Stimulated activated CD4-positive, alpha-beta T cell treated with anti-CD3 and anti-CD28 coated beads, TNF-alpha, amount 100 ng/mL, for 24 hours (primary cell): ENCODE data around the gene SPRR5.

Experiments used
- DNase-seq, 3 experiments: peaks; one replicate each; pipeline ENCODE4 v3.0.0-alpha.2; 2020; ENCODE audit warnings: low read depth in 3 of 3

The SPRR5 gene, protein sequence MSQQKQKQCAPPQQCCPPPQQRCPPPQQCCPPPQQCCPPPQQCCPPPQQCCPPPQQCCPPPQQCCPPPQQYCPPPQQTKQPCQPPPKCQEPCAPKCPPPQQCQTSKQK

GRCh38 chr1:152946651-152947256 is at the start of gene SPRR5:
TSS of gene SPRR5 (plus strand) at chr1:152947206. CDS start at chr1:152948555, 1,349 bp downstream.
- no peak for DNase-seq

DNA sequence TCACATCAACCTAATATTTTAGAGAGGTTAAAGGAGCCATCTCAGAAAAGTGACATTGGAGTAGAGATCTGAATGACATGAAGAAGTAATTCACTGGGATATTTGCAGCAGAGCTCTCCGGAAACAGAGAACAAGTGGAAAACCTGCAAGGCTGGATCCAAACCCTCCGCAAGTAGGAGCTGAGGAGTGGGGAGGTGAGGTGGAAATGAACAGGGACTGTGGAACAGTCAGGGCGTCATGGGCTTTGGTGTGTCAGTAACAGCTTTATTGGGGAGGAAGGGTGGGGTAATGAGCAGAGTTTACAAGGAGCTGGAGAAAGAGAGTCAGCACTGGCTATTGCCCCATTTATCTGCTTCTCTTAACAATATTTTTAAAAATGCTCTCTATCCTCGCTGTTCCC is 48.0 kb upstream of the SPRR5 start:
- DNase-seq, result no peak

- DNase-seq, result no peak
These were observed 47.1 kb upstream of the SPRR5 start for GRCh38 chr1:152899883-152900282.

- no peak for DNase-seq
These were observed 45.4 kb upstream of the SPRR5 start for GRCh38 chr1:152901631-152902030.

DNA sequence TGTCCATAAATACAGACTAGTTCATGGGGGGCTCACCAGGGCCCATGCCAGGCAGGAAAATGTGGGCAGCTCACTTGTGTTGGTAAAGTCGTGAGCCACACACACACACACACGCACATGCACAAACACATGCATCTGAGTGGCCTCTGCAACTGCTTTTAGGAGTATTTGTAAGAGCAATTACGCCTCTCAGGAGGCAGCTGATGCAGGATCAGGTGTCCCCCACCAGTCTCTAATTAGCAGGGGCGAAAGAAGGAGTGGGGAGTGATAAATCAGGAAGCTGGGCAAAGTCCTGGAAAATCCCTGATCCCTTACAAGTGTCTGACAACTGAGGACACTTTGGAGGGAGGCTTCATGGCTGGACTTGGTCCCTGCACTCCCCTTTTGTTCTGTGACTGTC is 44.4 kb upstream of the SPRR5 start:
- DNase-seq, result no peak

DNA sequence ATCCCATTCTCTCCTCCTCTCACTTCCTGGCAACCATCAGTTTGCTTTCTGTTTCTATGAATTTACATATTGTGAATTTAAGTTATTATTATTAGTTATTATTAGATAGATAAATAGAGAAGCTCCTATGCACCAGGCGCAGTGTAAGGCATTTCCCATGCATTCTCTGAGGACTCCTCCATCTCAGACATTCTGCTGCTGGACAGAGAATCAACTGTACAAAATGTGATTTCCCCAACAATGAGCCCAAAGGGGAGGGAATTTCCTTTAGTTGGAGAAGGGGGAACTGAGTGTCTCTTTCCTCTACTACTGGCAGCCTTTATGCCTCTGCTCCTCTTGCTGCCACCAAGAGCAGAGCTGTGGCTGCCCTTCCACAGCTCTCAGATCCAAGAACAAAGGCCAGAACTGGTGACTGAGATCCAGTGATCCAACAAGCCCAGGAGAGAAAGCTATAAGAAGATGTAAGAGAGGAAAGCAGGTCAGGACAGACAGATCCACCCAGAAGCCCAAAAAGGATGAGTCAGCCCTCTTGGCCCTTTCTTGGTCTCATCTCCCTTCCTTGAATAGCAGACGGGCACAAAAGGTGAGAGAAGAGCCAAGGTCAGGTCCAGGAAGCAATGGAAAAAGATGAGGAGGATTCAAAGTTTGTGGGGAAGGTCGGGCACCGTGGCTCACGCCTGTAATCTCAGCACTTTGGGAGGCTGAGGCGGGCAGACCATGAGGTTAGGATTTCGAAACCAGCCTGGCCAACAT is 42.1 kb upstream of the SPRR5 start:
- no peak for DNase-seq

GRCh38 chr1:152906023-152906565 is 40.9 kb upstream of the SPRR5 start:
- DNase-seq, result no peak

GRCh38 chr1:152907686-152908601 is 39.1 kb upstream of the SPRR5 start, which contains the start of gene IVL:
TSS of gene IVL (plus strand) at chr1:152908546. CDS start at chr1:152909798, 1,252 bp downstream.
- no peak for DNase-seq

GRCh38 chr1:152909206-152909605 is 37.8 kb upstream of the SPRR5 start:
- DNase-seq, result no peak

DNA sequence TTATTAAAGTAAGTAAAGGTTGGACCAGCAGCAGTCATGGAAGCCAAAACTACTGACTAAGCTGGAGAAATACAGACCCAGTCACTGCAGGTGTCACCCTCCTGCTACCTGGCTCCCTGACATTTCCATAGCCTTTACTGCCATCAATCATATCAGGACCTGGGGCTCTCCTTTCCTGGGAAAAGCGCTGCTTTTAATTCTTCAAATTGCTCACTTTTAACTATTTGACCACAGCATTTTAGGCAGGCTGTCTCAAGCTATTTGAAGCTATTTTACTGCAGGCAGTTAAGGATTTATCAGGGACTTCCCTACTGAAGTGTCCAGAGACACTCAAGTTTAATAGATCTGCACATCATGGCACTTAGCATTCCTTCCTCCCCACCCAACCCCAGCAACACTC is 34.5 kb upstream of the SPRR5 start:
- DNase-seq, result no peak

GRCh38 chr1:152912900-152913299 is 34.1 kb upstream of the SPRR5 start:
- DNase-seq, result no peak

- DNase-seq, result no peak
These were observed 29.2 kb upstream of the SPRR5 start for GRCh38 chr1:152917794-152918193.

DNA sequence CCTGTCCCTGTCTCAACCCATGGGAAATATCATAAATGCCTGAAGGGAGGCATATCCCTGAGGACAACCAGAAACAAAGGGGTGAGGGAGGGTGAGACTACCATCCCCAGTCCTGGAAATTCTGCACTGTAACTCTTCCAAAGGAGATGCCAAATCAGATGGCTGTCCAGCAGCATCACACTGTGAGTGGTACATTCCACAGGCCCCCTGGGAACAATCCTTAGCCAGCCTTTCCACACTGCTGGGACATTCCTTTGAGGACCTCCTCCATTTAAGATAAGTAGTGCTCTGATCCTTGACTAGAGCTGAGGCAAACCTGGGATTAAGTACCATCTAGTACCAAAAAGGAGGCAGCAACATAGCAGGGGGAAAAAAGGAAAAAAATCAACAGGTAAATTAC is 27.9 kb upstream of the SPRR5 start:
- DNase-seq, result no peak

- no peak for DNase-seq
These were observed 22.8 kb upstream of the SPRR5 start for GRCh38 chr1:152924191-152924590.

DNA sequence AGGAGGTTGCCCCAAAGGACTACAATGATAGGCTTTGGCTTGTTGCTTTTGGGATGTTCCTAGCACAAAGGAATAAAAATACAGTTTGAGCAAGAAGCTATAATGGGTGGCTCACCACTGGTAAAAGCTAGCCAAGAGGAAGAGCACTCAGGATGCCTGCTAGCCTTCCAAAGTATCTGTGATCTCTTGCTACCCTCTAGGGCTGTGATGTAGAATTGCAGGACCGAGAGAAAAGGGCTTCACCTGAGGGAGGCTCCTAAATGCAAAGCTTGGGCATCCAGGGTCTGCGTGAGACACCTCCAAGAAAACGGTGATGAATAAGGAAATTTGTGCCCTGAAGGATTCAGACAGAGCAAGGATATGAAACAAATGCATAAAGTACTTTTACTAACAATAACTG is 20.9 kb upstream of the SPRR5 start:
- no peak for DNase-seq

- no peak for DNase-seq
These were observed 18.3 kb upstream of the SPRR5 start for GRCh38 chr1:152928671-152929070.

DNA sequence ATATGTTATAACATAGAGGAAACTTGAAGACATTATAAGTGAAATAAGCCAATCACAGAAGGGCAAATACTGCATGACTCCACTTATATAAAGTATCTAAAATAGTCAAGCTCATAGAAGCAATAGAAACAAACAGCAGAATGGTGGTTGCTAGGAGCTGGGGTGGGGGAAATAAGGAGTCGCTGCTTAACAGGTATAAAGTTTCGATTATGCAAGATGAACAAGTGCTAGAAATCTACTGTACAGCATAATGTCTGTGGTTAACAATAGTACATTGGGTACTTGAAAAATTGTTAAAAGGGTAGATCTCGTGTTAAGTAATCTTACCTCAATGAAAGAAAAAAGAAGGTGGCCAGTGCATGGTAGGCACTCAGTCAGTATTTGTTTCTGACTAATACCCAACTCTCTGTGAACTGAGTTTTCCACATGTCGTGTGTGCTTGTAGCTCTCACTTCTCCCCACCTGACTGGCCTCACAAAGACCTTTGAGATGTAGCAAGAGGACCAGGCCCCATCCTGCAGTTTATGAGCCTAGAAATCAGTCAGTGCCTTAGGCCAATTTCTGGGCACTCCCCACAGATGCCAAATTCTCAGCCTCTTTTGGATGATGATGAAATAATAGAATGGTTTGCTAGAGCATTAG is 14.7 kb upstream of the SPRR5 start:
- no peak for DNase-seq

DNA sequence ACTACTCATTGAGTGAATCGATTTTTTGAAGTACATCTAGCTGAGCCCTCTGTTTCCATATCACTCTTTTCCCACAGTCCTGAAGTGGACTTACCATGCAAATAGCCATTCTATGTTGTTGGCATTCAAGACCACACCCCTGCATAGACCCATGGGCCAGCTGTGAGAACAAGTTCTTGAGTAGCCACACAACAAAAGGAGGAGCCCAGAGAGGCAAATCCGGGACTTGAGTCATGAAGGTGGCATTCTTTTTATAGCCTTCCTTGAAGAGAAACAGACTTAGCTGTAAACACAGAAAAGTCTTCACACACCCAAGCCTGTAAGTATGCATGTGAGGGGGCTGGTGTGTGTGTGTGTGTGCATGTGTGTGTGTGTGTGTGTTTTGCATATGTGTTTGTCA is 13.8 kb upstream of the SPRR5 start:
- no peak for DNase-seq

- DNase-seq, result no peak
These were observed 6.4 kb upstream of the SPRR5 start for GRCh38 chr1:152940614-152941013.

- no peak for DNase-seq
These were observed 5.8 kb upstream of the SPRR5 start for GRCh38 chr1:152941037-152941711.

DNA sequence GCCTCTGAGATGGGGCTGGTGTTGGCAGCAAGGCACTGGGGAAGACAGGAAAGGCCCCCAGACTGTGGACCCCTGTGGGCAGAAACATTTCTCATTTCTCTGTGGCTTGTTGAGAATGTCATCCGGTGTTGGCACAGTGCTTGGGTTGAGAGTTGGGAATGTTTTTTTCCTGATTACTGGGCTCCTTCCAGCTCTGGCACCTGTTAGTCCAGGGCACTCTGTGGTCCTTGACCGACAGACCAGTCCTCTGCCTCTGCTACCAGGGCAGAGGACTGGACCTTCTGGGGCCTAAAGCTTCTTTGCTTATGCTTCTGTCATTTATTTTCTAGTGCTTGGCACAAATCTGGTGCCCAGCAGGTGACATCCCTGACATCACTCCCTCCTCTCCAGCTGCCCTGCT is 4.8 kb upstream of the SPRR5 start:
- DNase-seq, result no peak
